NCI-H2196 treated with DMSO at 0.1 percent for 48 hours (cell line): ENCODE results near the gene IRF2BPL.

Source experiments
- DNase-seq: peaks from one replicate; lab custom pipeline; 2025; ENCODE audit not compliant: unreplicated experiment; lab: John Stamatoyannopoulos, UW

The IRF2BPL gene

DNA sequence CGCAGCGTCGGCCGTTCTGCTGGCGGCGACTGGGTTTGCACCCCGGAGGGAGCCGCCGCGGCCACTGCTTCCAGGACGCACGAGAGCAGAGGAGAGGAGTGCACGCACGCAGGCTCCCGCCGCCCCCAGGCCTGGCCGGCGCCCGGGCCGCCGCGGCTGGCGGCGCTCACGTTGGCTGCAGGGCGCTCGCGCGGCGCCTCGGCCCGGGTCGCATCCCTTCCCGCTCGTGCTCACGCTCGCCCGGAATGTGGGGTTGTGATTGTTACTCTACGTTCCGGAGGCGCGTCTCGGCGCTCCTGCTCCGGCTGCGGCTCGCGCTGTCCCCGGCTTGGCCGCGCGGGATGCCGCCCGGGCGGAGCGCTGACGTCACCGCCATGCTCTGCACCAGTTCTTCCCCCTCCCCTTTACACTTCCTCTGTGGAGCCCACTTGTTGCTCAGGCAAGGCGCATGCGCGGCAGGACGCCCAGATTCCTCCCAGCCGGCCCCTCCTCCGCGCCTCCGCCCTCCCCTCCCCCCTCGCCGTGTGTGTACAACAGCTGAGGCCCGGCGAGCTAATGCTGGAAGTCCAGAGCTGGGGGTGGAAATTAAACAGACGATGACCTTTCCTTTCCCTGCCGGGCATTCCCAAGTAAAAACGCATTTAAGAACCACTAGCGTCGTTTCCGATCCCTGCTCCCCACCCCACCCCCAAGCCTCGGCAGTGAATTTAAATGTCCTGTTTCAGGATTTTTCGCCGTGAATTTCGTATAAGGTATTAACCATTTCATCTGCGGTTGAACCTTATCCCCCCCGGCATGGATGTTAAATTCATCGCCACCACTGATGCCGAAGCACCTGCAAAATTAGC, at the start of gene IRF2BPL:
Gene IRF2BPL (minus strand): TSS at position 325 of the 848 bp plus-strand sequence. CDS start 916 bp downstream, outside the sequence.
- peak; percentile 97 for DNase-seq

- DNase-seq, result no peak
These were observed 48.5 kb upstream of the IRF2BPL start for GRCh38 chr14:77077040-77077439.

DNA sequence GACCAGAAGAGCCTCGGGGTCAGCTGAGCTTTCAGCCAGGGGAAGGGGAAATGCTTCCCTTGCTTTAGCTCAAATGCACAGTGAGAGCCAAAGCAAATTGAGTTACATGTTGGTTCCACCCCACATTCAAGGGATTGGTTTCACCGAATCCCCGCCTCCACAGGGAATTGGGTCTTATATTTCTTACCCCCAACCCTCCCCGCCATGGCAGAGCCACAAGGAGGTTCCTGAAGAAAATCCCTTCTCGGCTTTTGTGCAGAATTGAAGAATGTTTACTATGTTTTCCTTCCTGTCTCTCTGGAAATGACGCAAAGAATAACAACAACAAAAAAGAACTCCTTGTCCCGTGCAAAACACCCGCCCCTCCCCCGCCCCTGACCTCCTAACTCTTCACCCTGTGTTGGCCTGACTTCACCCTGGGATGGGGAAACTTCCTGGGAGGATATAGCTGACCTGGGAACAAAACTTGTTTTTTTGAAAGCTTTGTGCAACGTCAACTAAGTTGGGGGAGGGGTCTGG, 47.7 kb upstream of the IRF2BPL start:
- DNase-seq, result no peak

- DNase-seq, result no peak
These were observed 46.5 kb upstream of the IRF2BPL start for GRCh38 chr14:77074969-77075368.

GRCh38 chr14:77071938-77072388, 43.5 kb upstream of the IRF2BPL start:
- no peak for DNase-seq

DNA sequence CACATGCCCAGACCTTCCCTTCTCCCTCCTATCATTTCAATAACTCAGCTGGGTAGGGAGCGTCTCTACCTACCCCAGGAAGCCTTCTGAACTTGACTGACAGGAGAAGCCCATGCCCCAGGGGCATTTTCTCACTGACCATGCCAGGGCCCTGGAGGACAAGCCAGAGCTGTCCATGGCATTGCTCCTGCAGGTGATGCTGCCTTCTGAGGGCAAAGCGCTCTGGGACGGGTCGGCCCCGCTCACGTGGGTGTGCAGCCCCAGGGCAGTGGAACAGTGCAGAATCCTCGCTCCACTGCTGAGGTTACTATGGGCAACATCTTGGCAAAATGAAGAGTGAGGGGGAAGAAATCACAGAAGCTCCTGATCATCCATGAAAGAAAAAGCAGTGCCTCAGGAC, 41.0 kb upstream of the IRF2BPL start:
- no peak for DNase-seq

DNA sequence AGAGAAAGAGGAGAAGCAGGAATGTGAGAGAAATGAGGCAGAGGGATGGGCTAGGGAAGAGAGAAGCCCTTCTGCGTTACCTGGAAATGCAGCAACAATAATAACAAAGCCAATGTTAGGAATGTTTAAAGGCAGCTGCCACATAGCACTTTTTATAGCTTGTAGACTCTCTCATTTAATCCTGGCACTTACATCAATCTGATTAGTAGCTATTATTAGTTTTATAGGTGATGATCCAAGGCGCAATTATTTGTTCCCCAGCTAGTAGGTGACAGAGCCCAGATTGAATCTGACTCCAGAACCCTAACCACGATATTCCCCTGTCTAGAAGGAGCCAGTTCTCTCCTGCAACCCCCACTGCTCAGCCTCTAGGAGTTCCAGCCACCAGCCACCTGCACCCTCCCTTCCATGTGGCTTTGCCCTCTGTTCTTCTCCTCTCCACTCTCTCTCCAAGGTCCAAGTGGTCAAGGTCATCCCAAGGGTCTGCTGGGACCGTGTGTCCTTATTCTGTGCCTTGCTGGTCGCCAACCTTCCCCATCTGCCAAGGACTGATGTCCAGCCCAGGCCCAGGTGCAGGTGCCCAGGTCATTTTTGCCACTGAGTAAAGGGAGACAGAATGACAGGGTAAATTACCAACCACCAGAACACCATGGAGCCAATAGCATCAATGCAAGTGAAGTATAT, 40.2 kb upstream of the IRF2BPL start:
- no peak for DNase-seq

GRCh38 chr14:77067632-77068516, 39.4 kb upstream of the IRF2BPL start:
- DNase-seq, result peak; percentile 78

GRCh38 chr14:77066578-77067172, 38.2 kb upstream of the IRF2BPL start:
- no peak for DNase-seq

DNA sequence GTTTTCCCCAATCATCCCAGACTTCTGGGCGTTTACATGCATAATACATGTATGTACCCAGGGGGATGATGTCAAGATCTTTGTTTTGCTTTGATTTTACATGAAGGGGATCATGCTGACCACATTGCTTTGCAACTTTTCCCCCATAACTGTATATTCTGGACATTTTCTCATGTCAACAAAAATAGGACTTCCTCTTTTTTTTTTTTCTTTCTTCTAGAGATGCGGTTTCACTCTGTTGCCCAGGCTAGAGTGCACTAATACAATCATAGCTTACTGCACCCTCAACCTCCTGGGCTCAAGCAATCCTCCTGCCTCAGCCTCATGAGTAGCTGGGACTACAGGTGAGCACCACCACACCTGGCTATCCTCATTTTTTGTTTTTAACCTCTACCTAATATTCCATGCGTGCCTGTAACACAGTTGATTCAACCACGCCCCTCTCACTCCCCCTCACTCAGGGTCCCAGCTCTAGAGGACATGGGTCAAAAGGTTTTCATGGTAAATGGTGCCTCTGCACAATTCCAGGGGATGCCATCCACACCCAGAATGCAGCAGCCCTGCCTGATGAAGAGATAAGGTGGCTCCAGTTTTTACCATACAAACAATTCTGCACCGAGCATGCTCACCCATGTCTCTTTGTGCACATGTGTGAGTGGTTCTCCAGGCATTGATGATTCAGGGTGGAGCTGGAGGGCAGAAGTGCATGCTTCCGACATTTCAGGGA, 37.5 kb upstream of the IRF2BPL start:
- DNase-seq, result no peak

GRCh38 chr14:77064521-77065178, 36.1 kb upstream of the IRF2BPL start:
- no peak for DNase-seq

- DNase-seq, result no peak
These were observed 35.2 kb upstream of the IRF2BPL start for GRCh38 chr14:77063571-77064171.

GRCh38 chr14:77062261-77062660, 33.8 kb upstream of the IRF2BPL start:
- no peak for DNase-seq

- no peak for DNase-seq
These were observed 33.2 kb upstream of the IRF2BPL start for GRCh38 chr14:77061630-77062257.

DNA sequence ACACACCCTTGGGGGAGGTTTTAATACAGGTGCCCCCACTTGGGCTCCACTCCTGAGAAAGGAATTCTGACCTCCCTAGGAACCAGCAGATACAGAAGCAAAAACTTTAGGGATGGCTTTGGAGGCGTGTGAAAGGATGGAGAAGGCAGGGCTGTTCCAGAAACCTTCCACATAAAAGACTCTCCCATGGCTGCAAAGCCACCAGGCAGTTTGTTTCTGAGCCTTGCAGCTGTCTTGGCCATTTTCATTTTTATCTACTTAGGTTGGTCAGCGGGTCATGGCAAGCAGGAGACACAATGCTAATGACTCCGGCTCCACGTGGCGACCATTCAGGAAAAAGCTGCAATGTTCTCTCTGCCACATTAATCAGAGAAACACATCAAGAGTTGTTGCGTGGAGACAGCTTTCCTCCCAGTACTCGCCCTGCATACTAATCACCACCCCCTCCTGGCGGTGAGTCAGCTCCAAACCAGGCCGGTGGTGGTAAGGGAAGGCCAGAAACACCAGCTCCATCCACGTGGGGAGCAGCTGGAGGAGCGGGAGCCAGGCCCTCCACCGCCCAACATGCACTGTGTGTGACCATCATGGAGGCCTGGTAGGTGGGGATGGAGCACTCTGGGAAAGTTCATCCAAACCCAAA, 30.9 kb upstream of the IRF2BPL start:
- no peak for DNase-seq

DNA sequence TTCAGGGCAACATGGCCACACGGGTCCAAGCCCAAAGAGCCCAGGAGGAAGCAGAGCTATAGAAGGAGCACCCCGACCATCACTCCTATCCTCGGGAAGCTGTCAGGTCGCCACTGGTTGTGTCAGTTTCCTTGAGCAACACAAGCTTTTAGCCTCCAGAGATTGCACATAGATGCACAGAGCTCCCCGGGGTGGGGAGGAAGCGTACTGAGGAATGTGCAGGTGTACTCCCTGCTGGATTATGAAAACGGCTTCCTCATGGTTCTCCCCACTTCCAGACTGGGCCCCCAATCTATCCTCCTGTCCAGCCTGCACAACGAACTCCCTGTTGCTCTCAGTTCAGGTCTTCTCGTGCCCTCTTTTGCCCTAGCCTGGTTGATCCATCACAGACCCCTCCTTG, 30.3 kb upstream of the IRF2BPL start:
- DNase-seq, result no peak

GRCh38 chr14:77058117-77058516, 29.6 kb upstream of the IRF2BPL start:
- no peak for DNase-seq

- no peak for DNase-seq
These were observed 27.5 kb upstream of the IRF2BPL start for GRCh38 chr14:77055981-77056380.
